Measurements from ENCODE around the gene STRN4.

Gene STRN4

DNA sequence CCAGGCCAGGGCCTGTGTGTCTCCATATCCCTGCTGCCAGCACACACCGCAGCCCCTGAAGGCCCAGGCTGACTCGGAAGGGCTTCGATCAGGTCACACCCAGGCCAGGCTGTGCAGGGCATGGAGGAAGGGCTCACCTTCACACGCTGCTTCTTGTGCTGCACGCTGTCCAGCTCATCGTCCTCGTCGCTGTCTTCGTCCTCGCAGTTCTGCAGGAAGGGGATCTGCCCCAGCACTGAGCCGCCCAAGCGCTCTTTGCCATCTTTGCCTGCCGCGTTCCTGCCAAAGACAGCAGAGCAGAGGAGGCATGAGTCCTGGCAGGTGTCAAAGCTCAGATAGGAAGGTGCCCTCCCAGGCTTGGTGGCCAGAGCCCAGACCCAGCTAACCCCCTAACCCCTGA, 15.7 kb downstream of the STRN4 start:
- TF ChIP-seq, protein P1, sequence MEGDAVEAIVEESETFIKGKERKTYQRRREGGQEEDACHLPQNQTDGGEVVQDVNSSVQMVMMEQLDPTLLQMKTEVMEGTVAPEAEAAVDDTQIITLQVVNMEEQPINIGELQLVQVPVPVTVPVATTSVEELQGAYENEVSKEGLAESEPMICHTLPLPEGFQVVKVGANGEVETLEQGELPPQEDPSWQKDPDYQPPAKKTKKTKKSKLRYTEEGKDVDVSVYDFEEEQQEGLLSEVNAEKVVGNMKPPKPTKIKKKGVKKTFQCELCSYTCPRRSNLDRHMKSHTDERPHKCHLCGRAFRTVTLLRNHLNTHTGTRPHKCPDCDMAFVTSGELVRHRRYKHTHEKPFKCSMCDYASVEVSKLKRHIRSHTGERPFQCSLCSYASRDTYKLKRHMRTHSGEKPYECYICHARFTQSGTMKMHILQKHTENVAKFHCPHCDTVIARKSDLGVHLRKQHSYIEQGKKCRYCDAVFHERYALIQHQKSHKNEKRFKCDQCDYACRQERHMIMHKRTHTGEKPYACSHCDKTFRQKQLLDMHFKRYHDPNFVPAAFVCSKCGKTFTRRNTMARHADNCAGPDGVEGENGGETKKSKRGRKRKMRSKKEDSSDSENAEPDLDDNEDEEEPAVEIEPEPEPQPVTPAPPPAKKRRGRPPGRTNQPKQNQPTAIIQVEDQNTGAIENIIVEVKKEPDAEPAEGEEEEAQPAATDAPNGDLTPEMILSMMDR (IDR thresholded peaks at IDR 0.05; ENCODE audit: control insufficient read depth, insufficient read depth, low read depth, low read length, missing control alignments): no peak
- H3K4me3 ChIP-seq (ENCODE audit: control insufficient read depth, low read depth, low read length): no peak overlapping the region
- no peak for DNase-seq (ENCODE audit: low read depth)

DNA sequence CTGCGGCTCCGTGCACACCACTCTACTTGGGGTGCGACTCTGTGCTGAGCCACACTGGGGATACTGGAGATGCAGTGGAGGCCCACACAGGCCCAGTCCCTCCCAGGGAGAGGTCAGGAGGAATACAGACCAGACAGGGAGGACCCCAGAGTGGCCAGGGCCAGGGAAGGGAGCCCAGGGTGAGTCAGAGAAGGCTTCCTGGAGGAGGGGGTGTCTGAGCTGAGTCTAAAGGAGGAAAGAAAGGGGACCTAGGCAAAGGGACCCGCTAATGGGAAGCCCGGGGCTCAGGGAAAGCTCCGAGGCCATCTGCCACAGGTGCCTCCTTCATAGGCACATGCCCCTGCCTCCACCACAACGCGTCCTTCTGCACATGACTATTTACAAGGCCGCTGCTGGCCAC, 16.1 kb downstream of the STRN4 start:
- no peak for DNase-seq (ENCODE audit: low read depth)
- no peak overlapping the region for H3K4me3 ChIP-seq (ENCODE audit: control insufficient read depth, low read depth, low read length)
- TF ChIP-seq, protein P1 (IDR thresholded peaks at IDR 0.05; ENCODE audit: control insufficient read depth, insufficient read depth, low read depth, low read length, missing control alignments): no peak

DNA sequence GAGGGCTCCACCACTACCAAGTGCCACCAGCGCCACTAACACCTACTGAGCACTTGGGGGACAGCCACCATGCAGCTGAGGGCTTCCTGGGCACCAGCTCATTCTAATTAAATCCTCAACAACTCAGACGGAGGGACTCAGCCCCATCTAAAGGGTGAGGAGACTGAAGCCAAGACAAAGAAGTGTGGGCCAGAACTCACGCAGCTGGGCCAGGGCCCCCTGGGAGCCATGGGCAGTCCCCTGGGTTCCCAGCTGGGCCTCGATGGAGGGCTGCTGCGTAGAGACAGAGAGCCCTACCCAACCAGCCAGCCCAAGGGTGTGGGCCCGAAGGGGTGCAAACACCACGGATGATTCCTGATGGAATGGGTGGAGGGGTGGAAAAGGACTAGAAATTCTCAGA, 16.6 kb downstream of the STRN4 start:
- DNase-seq (ENCODE audit: low read depth): no peak
- H3K4me3 ChIP-seq (ENCODE audit: control insufficient read depth, low read depth, low read length): no peak overlapping the region
- TF ChIP-seq, protein P1 (IDR thresholded peaks at IDR 0.05; ENCODE audit: control insufficient read depth, insufficient read depth, low read depth, low read length, missing control alignments): no peak

DNA sequence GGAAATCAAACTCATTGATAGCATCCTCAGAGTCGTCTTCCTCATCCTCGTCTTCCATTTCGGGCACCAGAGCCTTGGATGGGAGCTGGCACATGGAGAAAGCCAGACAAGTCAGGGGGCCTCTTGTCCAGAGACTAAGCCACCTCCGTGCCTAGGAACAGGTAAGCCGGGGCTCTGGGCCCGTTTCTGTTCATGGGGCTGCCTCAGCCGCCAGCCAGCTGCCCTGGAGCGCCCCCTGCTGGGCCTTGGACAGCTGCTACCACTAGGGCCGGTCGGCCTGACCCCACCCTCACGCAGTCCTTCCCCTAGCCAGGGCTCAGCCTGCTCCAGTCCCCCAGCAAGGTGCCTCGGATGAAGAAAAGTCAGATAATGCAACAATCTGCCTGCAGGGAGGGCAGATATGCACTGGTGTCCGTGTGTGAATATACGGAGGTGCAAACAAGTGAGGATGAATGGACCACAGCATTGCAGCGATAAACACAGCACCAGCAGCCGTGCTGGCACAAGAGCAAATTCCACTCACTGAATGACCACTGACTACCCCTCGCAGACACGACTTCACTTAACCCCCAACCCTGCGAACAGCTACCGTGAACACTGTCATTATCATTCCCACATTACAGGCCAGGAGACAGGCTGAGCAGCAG, 17.4 kb downstream of the STRN4 start:
- DNase-seq (ENCODE audit: low read depth): no peak
- TF ChIP-seq, protein P1 (IDR thresholded peaks at IDR 0.05; ENCODE audit: control insufficient read depth, insufficient read depth, low read depth, low read length, missing control alignments): peak; percentile 93
- no peak overlapping the region for H3K4me3 ChIP-seq (ENCODE audit: control insufficient read depth, low read depth, low read length)

DNA sequence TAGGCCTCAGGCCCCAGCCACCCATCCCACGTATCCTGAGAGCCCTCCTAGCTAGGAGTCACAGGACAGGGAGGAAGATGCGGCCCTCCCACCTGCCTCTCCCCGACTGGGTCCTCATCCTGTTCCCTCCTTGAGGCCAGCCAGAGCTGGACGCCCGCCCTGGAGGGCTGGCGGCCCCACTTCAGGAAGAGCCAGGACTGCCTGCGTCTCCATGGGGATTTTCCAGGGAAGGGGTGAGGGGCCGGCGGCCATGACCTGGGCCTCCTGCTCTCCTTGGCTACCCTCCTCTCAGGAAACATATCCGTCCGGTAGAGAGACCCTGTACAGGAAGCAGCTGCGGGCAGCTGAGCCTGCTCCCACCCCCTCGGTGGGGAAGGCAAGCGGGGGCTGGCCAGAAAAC, 18.0 kb downstream of the STRN4 start:
- no peak for DNase-seq (ENCODE audit: low read depth)
- TF ChIP-seq, protein P1 (IDR thresholded peaks at IDR 0.05; ENCODE audit: control insufficient read depth, insufficient read depth, low read depth, low read length, missing control alignments): no peak
- H3K4me3 ChIP-seq (ENCODE audit: control insufficient read depth, low read depth, low read length): no peak overlapping the region

DNA sequence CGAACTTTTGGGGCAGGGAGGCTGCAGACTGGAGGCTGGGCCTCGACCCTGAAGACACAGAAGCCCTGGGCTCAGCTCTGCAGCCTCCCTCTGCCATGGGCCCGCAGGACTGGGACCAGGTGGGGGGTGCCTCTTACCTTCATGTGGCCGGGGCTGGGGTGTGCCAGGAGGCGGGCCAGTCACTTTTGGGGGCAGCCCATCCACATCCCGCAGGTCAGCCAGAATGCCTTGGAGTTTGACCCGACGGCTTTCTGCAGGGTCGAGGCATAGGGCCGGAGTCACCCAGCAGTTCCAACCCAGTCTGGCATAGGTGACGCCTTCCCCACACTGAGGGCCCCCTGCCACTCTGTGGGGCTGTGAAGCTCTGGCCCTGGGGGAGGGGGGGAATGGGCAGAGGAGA, 18.5 kb downstream of the STRN4 start:
- no peak for DNase-seq (ENCODE audit: low read depth)
- TF ChIP-seq, protein P1 (IDR thresholded peaks at IDR 0.05; ENCODE audit: control insufficient read depth, insufficient read depth, low read depth, low read length, missing control alignments): no peak
- no peak overlapping the region for H3K4me3 ChIP-seq (ENCODE audit: control insufficient read depth, low read depth, low read length)

Data from AG09309 (cell line).